Endodermal cell (in vitro differentiated cells): Measurements from ENCODE around the gene TMEM130. TPM values are rescaled to one million over a fixed set of nuclear protein-coding genes. Genes with fewer than 3 reads are reported as not detected.

Experiments used
- DNase-seq: peaks from one replicate; pipeline ENCODE4 v3.0.0-alpha.2; 2017
- H3K27ac ChIP-seq: 2 replicates; pipeline ENCODE4 v1.5.1; 2013; ENCODE audit warnings: mild to moderate bottlenecking, low read depth, low read length, moderate library complexity
- H3K27me3 ChIP-seq: 2 replicates; pipeline ENCODE4 v1.6.1; 2013; ENCODE audit warnings: mild to moderate bottlenecking, low read length, moderate library complexity; ENCODE audit not compliant: insufficient read depth, control insufficient read depth, poor library complexity, severe bottlenecking
- H3K36me3 ChIP-seq: 2 replicates; pipeline ENCODE4 v1.7.0; 2013; ENCODE audit warnings: mild to moderate bottlenecking, low read length, moderate library complexity; ENCODE audit not compliant: control insufficient read depth, insufficient read depth
- H3K4me1 ChIP-seq: one replicate; pipeline ENCODE4 v1.7.0; 2013; ENCODE audit warnings: low read length; ENCODE audit not compliant: control insufficient read depth, insufficient read depth
- H3K4me3 ChIP-seq: 2 replicates; pipeline ENCODE4 v1.5.1; 2013; ENCODE audit warnings: mild to moderate bottlenecking, low read length, moderate library complexity
- H3K9ac ChIP-seq: 2 replicates; pipeline ENCODE4 v1.6.1; 2013; ENCODE audit warnings: mild to moderate bottlenecking, low read length, moderate library complexity; ENCODE audit not compliant: poor library complexity, severe bottlenecking; ENCODE audit errors: extremely low read depth
- H3K9me3 ChIP-seq: 2 replicates; pipeline ENCODE4 v1.6.1; 2013; ENCODE audit warnings: mild to moderate bottlenecking, low read length, moderate library complexity; ENCODE audit not compliant: control insufficient read depth
- H3K27ac Mint-ChIP-seq: 2 replicates; pipeline ENCODE4 v1.8.0; 2020; ENCODE audit warnings: mixed read lengths
- H3K27me3 Mint-ChIP-seq: 2 replicates; pipeline ENCODE4 v1.8.0; 2021; ENCODE audit warnings: mild to moderate bottlenecking, mixed read lengths; ENCODE audit not compliant: insufficient read depth
- H3K36me3 Mint-ChIP-seq: 2 replicates; pipeline ENCODE4 v1.8.0; 2020; ENCODE audit warnings: low read depth, mixed read lengths
- H3K4me1 Mint-ChIP-seq: 2 replicates; pipeline ENCODE4 v1.8.0; 2020; ENCODE audit warnings: mixed read lengths
- H3K4me3 Mint-ChIP-seq: 2 replicates; pipeline ENCODE4 v1.8.0; 2020; ENCODE audit warnings: mild to moderate bottlenecking, moderate library complexity, mixed read lengths
- H3K9me3 Mint-ChIP-seq: 2 replicates; pipeline ENCODE4 v1.8.0; 2020; ENCODE audit warnings: mild to moderate bottlenecking, mixed read lengths
- CTCF ChIP-seq: fragments of 200-600 bp; sonication (generic); conservative IDR thresholded peaks from 2 replicates; pipeline ENCODE4 v1.5.0; 2021; ENCODE audit warnings: antibody characterized with exemption, mild to moderate bottlenecking
- WGBS, 2 experiments: methylation state at CpG; one replicate each; pipeline versions ENCODE4 v1.1.5 to v1.1.7; 2013; ENCODE audit warnings: missing lambda C conversion rate in 2 of 2, mixed read lengths in 1 of 2; ENCODE audit not compliant: insufficient coverage in 1 of 2, insufficient read length in 1 of 2; 5-methylcytosine and 5-hydroxymethylcytosine counted together
- total RNA-seq, 2 donors: library from RNA; stranded (reverse); fragmentation: NEBNext Ultra II Directional in 1 of 2; extraction: Animal tissue kit (Norgen Biotek cat#: 25700) in 1 of 2; gene quantifications; 2 replicates in 1 of 2; 3 replicates in 1 of 2; pipeline ENCODE4 v1.2.1, GENCODE V29; 2021

Gene TMEM130
- total RNA-seq, 2 donors from 2014 or later = 0.15 TPM; not detected in 1

- H3K9ac ChIP-seq = no peak overlapping the region
- Mint-ChIP-seq H3K9me3 (no peaks in the 10 kb centered on the region), H3K27me3 (peaks cover 37% of the 10 kb centered on the region), H3K27ac (no peak overlapping the region), H3K4me3 (no peak overlapping the region), H3K4me1 (no peaks in the 10 kb centered on the region), H3K36me3 (no peaks in the 10 kb centered on the region)
- WGBS, 2 experiments = 81 to 82% methylated on average over 8 to 14 of the region's 14 CpGs
- no peak overlapping the region for H3K4me3 ChIP-seq
- no peak for DNase-seq
- no peaks in the 10 kb centered on the region for H3K36me3 ChIP-seq
- H3K27me3 ChIP-seq = peaks cover 23% of the 10 kb centered on the region
- H3K9me3 ChIP-seq = no peaks in the 10 kb centered on the region
- H3K27ac ChIP-seq = no peak overlapping the region
- TF ChIP-seq CTCF = no peak
- no peaks in the 10 kb centered on the region for H3K4me1 ChIP-seq
These were observed 4.9 kb downstream of the TMEM130 start for GRCh38 chr7:98864731-98865453.

GRCh38 chr7:98863601-98864000 lies 6.2 kb downstream of the TMEM130 start:
- Histone ChIP-seq H3K36me3 (no peaks in the 10 kb centered on the region), H3K4me3 (no peak overlapping the region), H3K9me3 (no peaks in the 10 kb centered on the region), H3K27me3 (peaks cover 11% of the 10 kb centered on the region), H3K4me1 (no peaks in the 10 kb centered on the region), H3K27ac (no peak overlapping the region), H3K9ac (no peak overlapping the region)
- Mint-ChIP-seq H3K9me3 (no peaks in the 10 kb centered on the region), H3K4me3 (no peak overlapping the region), H3K36me3 (no peaks in the 10 kb centered on the region), H3K27me3 (peaks cover 28% of the 10 kb centered on the region), H3K27ac (no peak overlapping the region), H3K4me1 (no peaks in the 10 kb centered on the region)
- DNase-seq = no peak
- 83 to 85% methylated on average over 1 to 2 of the region's 2 CpGs for WGBS, 2 experiments
- TF ChIP-seq CTCF = no peak

DNA sequence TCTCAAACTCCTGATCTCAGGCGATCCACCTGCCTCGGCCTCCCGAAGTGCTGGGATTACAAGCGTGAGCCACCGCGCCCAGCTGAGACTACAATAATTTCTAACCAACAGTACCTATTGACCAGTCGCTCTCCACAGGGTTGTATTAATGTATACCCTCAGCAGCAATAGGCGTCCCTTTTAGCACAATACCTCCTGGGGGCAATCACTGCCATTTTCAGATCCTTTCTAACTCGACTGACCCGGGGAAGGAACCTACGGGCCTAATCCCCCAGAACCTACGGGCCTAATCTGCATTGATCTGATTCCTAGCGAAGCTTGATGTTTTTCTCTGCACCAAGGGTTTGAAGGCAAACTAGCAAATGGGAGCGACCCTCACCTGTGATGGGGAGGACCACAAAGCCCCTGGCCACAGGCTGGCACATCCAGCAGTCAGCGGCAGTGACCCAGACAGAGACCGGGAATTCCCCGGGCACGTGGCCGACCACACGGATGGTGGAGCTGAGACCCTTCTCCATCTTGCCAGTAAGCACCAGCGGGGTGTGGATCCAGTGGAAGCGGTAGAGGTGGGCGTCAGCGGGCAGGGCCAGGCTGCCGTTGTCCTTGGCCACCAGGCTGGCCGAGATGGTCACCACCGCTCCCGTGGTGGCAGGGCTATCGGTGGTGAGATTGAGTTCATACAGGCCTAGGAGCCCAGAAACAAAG lies 6.9 kb downstream of the TMEM130 start:
- Histone ChIP-seq H3K9ac (no peak overlapping the region), H3K4me1 (no peaks in the 10 kb centered on the region), H3K27ac (no peak overlapping the region), H3K9me3 (no peaks in the 10 kb centered on the region), H3K36me3 (no peaks in the 10 kb centered on the region), H3K27me3 (peaks cover 3% of the 10 kb centered on the region), H3K4me3 (no peak overlapping the region)
- Mint-ChIP-seq H3K27me3 (peaks cover 25% of the 10 kb centered on the region), H3K4me1 (no peaks in the 10 kb centered on the region), H3K9me3 (no peaks in the 10 kb centered on the region), H3K36me3 (no peaks in the 10 kb centered on the region), H3K27ac (no peak overlapping the region), H3K4me3 (no peak overlapping the region)
- WGBS, 2 experiments = 93 to 94% methylated on average over 27 to 29 of the region's 29 CpGs
- TF ChIP-seq CTCF = no peak
- DNase-seq = no peak
